Activated CD4-positive, CD25-positive, alpha-beta regulatory T cell treated with anti-CD3 and anti-CD28 coated beads, Interleukin-2, amount 50 U/mL, for 16 hours (primary cell): ENCODE results near the gene RBM24.
"Not testable (repeated sequence)": the region's sequence is repeated elsewhere in the genome, so short reads cannot be mapped to it uniquely, and the experiment has no call there.

ENCODE experiments used
- DNase-seq: peaks from one replicate; pipeline ENCODE4 v3.0.0-alpha.2; 2020; ENCODE audit warnings: low read depth, low spot score

The RBM24 gene

GRCh38 chr6:17291778-17292177 lies 10.6 kb downstream of the RBM24 start:
- DNase-seq, result no peak

GRCh38 chr6:17292600-17293133 lies 11.5 kb downstream of the RBM24 start:
- DNase-seq, result no peak

GRCh38 chr6:17293395-17293794 lies 12.2 kb downstream of the RBM24 start:
- DNase-seq, result no peak

- no peak for DNase-seq
Measured at GRCh38 chr6:17297271-17298080, 16.3 kb downstream of the RBM24 start.

- DNase-seq, result no peak
Measured at GRCh38 chr6:17298257-17298656, 17.1 kb downstream of the RBM24 start.

GRCh38 chr6:17299222-17299621 lies 18.1 kb downstream of the RBM24 start:
- no peak for DNase-seq

- DNase-seq, result no peak
Measured at GRCh38 chr6:17299750-17300149, 18.6 kb downstream of the RBM24 start.

- no peak for DNase-seq
Measured at GRCh38 chr6:17300637-17301036, 19.5 kb downstream of the RBM24 start.

GRCh38 chr6:17303444-17303843 lies 22.3 kb downstream of the RBM24 start:
- no peak for DNase-seq

- DNase-seq, result no peak
Measured at GRCh38 chr6:17305219-17306001, 24.2 kb downstream of the RBM24 start.

- no peak for DNase-seq
Measured at GRCh38 chr6:17311595-17312311, 30.6 kb downstream of the RBM24 start.

GRCh38 chr6:17313238-17313637 lies 32.1 kb downstream of the RBM24 start:
- not testable (repeated sequence) for DNase-seq

GRCh38 chr6:17313971-17314370 lies 32.8 kb downstream of the RBM24 start:
- no peak for DNase-seq

- DNase-seq, result no peak
Measured at GRCh38 chr6:17315262-17315661, 34.1 kb downstream of the RBM24 start.

GRCh38 chr6:17318435-17319165 lies 37.4 kb downstream of the RBM24 start:
- no peak for DNase-seq

GRCh38 chr6:17320266-17320665 lies 39.1 kb downstream of the RBM24 start:
- not testable (repeated sequence) for DNase-seq

- DNase-seq, result no peak
Measured at GRCh38 chr6:17331238-17331637, 50.1 kb downstream of the RBM24 start.

GRCh38 chr6:17334265-17334664 lies 53.1 kb downstream of the RBM24 start:
- no peak for DNase-seq

- DNase-seq, result no peak
Measured at GRCh38 chr6:17336425-17336824, 55.3 kb downstream of the RBM24 start.

GRCh38 chr6:17339308-17339670 lies 58.1 kb downstream of the RBM24 start:
- DNase-seq, result no peak

GRCh38 chr6:17341117-17341805 lies 60.1 kb downstream of the RBM24 start:
- no peak for DNase-seq
